ENCODE data around the gene ITGA2. TPM values are rescaled to one million over a fixed set of nuclear protein-coding genes. Genes with fewer than 3 reads are reported as not detected.

Gene ITGA2
- total and polyA plus RNA-seq, 9 of the 15 experiments (the other 6 are each of a cell fraction or from before 2014, with no cell fraction given): 0.01 to 0.09 (median 0.03) TPM; not detected in 5

GRCh38 chr5:53118879-53119278 is 129.7 kb downstream of the ITGA2 start (continued):
- no peak for TF ChIP-seq NKRF (IDR thresholded peaks at IDR 0.05; ENCODE audit: borderline replicate concordance)
- no peak for TF ChIP-seq NFXL1 (CRISPR knock-in tag; IDR thresholded peaks at IDR 0.05)
- no peak for TF ChIP-seq STAG1 (CRISPR knock-in tag; IDR thresholded peaks at IDR 0.05; ENCODE audit: borderline replicate concordance)
- no peak for TF ChIP-seq PHF8 (IDR thresholded peaks at IDR 0.05; ENCODE audit: borderline replicate concordance, low read length)
- TF ChIP-seq ZFX (CRISPR knock-in tag; IDR thresholded peaks at IDR 0.05): no peak
- no peak for TF ChIP-seq ELK1 (CRISPR knock-in tag; IDR thresholded peaks at IDR 0.05)
- TF ChIP-seq FOS (IDR thresholded peaks at IDR 0.05; ENCODE audit: extremely low read depth, insufficient read length): no peak
- no peak for TF ChIP-seq GTF2B (IDR thresholded peaks at IDR 0.05; ENCODE audit: extremely low read depth, insufficient read length)
- TF ChIP-seq CEBPZ (IDR thresholded peaks at IDR 0.05; ENCODE audit: borderline replicate concordance, low read depth, low read length): no peak
- TF ChIP-seq HOXB6 (CRISPR knock-in tag; IDR thresholded peaks at IDR 0.05; ENCODE audit: borderline replicate concordance): no peak
- no peak for TF ChIP-seq PHTF2 (CRISPR knock-in tag; IDR thresholded peaks at IDR 0.05)
- no peak for TF ChIP-seq ZNF280A (IDR thresholded peaks at IDR 0.05; ENCODE audit: low read depth, partially characterized antibody)
- no peak for TF ChIP-seq IRF9 (tag; IDR thresholded peaks at IDR 0.05)
- TF ChIP-seq SMAD2 (IDR thresholded peaks at IDR 0.05; ENCODE audit: low read depth, low read length): no peak
- TF ChIP-seq ADNP (tag; IDR thresholded peaks at IDR 0.05): no peak
- TF ChIP-seq SIX5 (IDR thresholded peaks at IDR 0.05; ENCODE audit: borderline replicate concordance in 1 of 2, insufficient read depth in 1 of 2, low read depth in 1 of 2, low read length in 2 of 2): no peak
- TF ChIP-seq HDAC6 (IDR thresholded peaks at IDR 0.05; ENCODE audit: low read depth, low read length): no peak
- no peak for TF ChIP-seq SPI1 (IDR thresholded peaks at IDR 0.05; ENCODE audit: borderline replicate concordance, low read depth, low read length)

Data from K562 (cell line).